ENCODE data around the gene PLK2.

Gene PLK2

GRCh38 chr5:58460002-58460731 lies at the start of gene PLK2:
Gene PLK2, minus strand, starts transcription at chr5:58460086. Its CDS starts 127 bp downstream, at chr5:58459959.
- peak; percentile 77 for DNase-seq (ENCODE audit: low read depth)

- no peak for DNase-seq (ENCODE audit: low read depth)
These were observed 47.8 kb upstream of the PLK2 start for GRCh38 chr5:58507715-58508114.

GRCh38 chr5:58505971-58506640 lies 46.2 kb upstream of the PLK2 start:
- no peak for DNase-seq (ENCODE audit: low read depth)

GRCh38 chr5:58505502-58505901 lies 45.6 kb upstream of the PLK2 start:
- no peak for DNase-seq (ENCODE audit: low read depth)

- no peak for DNase-seq (ENCODE audit: low read depth)
These were observed 44.9 kb upstream of the PLK2 start for GRCh38 chr5:58504766-58505165.

GRCh38 chr5:58503390-58504046 lies 43.6 kb upstream of the PLK2 start:
- DNase-seq (ENCODE audit: low read depth) = no peak

- DNase-seq (ENCODE audit: low read depth) = no peak
These were observed 42.0 kb upstream of the PLK2 start for GRCh38 chr5:58501778-58502417.

GRCh38 chr5:58499941-58500340 lies 40.1 kb upstream of the PLK2 start:
- no peak for DNase-seq (ENCODE audit: low read depth)

- DNase-seq (ENCODE audit: low read depth) = no peak
These were observed 39.3 kb upstream of the PLK2 start for GRCh38 chr5:58499231-58499630.

GRCh38 chr5:58498340-58498942 lies 38.6 kb upstream of the PLK2 start:
- no peak for DNase-seq (ENCODE audit: low read depth)

- DNase-seq (ENCODE audit: low read depth) = no peak
These were observed 38.0 kb upstream of the PLK2 start for GRCh38 chr5:58497921-58498320.

- DNase-seq (ENCODE audit: low read depth) = no peak
These were observed 37.5 kb upstream of the PLK2 start for GRCh38 chr5:58497386-58497785.

GRCh38 chr5:58496488-58496887 lies 36.6 kb upstream of the PLK2 start:
- no peak for DNase-seq (ENCODE audit: low read depth)

- DNase-seq (ENCODE audit: low read depth) = no peak
These were observed 33.3 kb upstream of the PLK2 start for GRCh38 chr5:58493141-58493540.

- no peak for DNase-seq (ENCODE audit: low read depth)
These were observed 31.5 kb upstream of the PLK2 start, which contains the start of gene GAPT for GRCh38 chr5:58491216-58491892. Gene GAPT, plus strand, starts transcription at chr5:58491435. Its CDS starts 3,102 bp downstream, at chr5:58494537.

GRCh38 chr5:58490402-58491050 lies 30.6 kb upstream of the PLK2 start:
- DNase-seq (ENCODE audit: low read depth) = no peak

GRCh38 chr5:58486290-58486689 lies 26.4 kb upstream of the PLK2 start:
- DNase-seq (ENCODE audit: low read depth) = no peak

- no peak for DNase-seq (ENCODE audit: low read depth)
These were observed 24.6 kb upstream of the PLK2 start for GRCh38 chr5:58484505-58484904.

GRCh38 chr5:58482536-58482935 lies 22.6 kb upstream of the PLK2 start:
- DNase-seq (ENCODE audit: low read depth) = no peak

- no peak for DNase-seq (ENCODE audit: low read depth)
These were observed 21.9 kb upstream of the PLK2 start for GRCh38 chr5:58481828-58482227.

GRCh38 chr5:58481066-58481676 lies 21.3 kb upstream of the PLK2 start:
- no peak for DNase-seq (ENCODE audit: low read depth)
